ENCODE measurements around the gene TRIM10.
"Not testable (repeated sequence)": the region's sequence is repeated elsewhere in the genome, so short reads cannot be mapped to it uniquely, and the experiment has no call there.

The TRIM10 gene

DNA sequence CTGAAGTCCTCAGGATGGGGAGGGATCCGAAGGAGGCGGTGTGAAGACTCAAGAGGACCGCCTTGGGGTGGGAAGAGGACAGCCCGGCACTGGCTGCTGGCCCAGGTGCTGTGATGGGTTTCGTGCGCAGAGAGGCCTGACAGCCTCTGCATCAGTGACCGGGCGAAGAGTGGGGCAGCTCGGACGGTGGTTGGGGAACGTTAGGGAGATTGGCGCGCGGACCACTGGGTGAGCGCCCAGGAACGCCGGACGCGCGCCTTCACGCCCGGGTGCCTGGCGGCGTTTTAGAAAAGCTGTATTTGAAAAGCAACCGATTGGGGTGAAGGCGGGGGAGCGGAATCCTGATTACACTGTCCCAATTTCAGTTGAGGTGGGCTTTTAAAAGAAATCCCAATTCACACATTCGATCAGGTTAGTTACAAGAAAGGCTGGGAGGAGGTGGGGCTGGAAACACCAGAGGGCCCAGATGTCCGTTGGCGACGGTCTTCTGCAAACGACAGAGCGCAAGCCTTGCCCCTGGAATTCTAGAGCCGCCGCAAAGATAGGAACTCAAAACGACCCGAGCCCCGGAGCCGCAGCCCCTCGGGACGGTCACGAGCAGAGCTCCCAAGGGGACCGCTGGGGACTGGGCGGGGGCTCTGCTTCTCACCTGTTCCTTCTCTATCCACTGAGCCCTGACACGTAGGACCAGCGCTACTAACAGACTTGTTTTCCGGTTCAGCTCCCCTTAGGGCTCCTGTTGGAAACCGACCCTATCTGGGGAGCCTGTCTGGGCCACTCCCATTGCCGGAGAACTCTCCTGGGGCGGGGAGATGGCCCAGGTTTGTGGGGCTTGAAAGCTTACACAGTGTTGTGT, 33.5 kb downstream of the TRIM10 start:
- no peak for DNase-seq

DNA sequence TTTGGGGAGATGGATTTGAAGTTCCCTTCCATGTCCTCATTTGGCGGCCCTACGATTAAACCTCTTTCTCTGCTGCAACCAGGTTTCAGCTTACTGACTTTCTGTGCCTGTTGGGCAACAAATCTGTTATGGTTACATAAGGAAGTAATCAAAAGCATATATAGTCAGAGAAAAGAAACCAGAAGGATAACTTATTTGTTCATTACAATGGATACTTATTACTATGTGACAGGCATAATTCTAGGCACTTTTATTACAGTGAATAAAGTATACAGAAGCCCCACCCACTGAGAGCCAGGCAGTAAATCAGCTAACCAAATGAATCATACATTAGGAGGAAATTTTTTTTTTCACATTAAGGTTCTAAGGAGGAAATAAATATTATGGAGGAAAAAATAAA, 38.5 kb downstream of the TRIM10 start:
- DNase-seq: no peak

- no peak for DNase-seq
Measured at GRCh38 chr6:30121446-30122366, 39.3 kb downstream of the TRIM10 start.

DNA sequence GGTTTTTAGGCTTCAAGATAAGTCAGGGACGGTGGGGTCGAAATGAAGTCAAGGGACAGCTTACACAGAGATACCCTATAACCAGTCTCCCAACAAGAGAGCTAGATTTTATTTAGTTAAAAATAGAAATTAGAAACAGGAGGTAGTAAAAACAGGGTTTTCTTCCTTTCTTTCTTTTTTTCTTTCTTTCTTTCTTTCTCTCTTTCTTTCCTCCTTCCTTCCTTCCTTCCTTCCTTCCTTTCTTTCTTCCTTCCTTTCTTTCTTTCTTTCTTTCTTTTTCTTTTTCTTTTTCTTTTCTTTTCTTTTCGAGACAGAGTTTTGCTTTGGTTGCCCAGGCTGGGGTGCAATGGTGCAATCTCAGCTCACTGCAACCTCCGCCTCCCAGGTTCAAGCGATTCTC, 42.3 kb downstream of the TRIM10 start:
- DNase-seq: not testable (repeated sequence)

DNA sequence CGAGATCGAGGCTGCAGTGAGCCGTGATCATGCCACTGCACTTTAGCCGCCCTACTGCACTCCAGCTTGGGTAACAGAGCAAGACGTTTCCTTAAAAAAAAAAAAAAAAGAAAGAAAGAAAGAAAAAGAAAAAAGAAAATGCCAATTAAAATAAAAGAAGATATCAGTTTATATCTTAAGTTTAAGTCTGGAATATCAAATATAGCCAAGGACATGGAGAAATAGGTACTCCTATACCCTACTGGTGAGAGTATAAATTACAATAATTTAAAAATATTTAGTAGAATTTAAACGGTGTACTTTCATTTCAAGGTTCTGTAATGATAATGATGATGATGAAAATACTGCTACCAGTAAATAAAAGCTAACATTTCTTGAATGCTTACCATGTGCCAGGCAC, 44.3 kb downstream of the TRIM10 start:
- DNase-seq: no peak

GRCh38 chr6:30113841-30114240, 47.2 kb downstream of the TRIM10 start:
- DNase-seq: no peak

DNA sequence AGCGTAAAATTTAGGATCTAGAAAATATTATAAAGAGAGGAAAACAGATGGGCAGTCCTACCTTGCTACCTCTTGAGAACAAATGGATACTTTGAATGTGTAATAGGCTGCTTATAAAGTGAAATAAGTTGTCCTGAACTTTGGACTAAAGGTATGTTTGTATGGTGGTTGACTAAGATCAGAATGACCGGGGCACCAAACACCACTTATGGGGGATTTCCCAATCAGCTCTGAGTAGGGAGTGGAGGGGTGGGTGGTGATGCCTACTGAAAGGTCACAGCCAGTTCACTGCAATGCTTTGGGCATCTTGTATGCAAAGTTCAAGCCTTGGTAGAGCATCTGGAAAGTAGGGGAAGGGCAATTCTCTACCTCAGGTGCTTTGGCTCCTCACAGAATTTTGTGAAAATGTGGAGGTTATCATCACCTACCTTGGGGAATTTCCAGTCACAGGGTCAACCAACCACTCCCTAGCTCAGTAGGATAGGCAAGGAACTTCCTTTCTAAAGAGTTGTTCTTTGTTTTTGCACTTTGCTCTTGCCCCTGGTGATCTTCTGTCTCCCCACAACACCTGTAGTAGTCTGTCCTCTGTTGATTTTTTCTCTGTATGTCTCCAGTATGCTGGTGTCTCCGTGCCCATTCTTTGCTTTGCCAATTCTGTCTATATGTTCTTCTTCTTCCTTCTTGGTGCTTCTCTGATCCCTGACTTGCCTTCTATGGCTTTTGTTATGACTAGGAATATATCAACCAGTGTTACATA, 47.8 kb downstream of the TRIM10 start, which contains the start of gene TRIM31:
Gene TRIM31, minus strand, starts transcription at position 88 of the 757 bp plus-strand sequence. CDS start 285 bp downstream, outside the sequence.
- no peak for DNase-seq

- no peak for DNase-seq
Measured at GRCh38 chr6:30112402-30112994, 48.5 kb downstream of the TRIM10 start.

DNA sequence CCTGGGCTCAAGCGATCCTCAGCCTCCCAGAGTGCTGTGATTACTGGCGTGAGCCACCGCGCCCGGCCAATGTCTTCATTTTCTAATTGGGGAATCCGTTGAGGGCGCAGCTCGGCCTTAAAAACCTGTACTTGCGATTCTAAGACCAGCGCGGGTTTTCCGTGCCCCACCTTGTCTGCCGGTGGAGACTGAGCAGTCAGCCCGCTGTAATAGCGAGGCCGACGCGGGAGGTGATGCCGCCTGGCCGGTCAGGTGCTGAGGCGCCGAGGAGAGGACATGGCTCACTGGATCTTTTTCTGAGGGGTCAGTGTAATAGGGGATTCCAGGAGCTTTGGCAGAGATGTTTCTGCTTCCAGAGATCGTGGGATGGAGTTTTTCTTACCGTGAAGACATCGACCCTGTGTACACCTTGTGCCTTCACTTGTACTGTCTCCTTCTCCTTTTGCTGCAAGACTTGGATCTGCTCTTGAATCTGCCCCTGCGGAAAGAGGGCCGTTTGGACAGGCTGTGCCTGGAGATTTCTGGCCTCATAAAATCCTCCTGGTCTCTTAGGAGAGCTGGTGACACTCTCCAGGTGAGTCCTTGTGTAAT, 49.6 kb downstream of the TRIM10 start:
- no peak for DNase-seq

GRCh38 chr6:30104661-30105060, 56.4 kb downstream of the TRIM10 start:
- DNase-seq: no peak

GRCh38 chr6:30103872-30104179, 57.2 kb downstream of the TRIM10 start:
- DNase-seq: no peak

DNA sequence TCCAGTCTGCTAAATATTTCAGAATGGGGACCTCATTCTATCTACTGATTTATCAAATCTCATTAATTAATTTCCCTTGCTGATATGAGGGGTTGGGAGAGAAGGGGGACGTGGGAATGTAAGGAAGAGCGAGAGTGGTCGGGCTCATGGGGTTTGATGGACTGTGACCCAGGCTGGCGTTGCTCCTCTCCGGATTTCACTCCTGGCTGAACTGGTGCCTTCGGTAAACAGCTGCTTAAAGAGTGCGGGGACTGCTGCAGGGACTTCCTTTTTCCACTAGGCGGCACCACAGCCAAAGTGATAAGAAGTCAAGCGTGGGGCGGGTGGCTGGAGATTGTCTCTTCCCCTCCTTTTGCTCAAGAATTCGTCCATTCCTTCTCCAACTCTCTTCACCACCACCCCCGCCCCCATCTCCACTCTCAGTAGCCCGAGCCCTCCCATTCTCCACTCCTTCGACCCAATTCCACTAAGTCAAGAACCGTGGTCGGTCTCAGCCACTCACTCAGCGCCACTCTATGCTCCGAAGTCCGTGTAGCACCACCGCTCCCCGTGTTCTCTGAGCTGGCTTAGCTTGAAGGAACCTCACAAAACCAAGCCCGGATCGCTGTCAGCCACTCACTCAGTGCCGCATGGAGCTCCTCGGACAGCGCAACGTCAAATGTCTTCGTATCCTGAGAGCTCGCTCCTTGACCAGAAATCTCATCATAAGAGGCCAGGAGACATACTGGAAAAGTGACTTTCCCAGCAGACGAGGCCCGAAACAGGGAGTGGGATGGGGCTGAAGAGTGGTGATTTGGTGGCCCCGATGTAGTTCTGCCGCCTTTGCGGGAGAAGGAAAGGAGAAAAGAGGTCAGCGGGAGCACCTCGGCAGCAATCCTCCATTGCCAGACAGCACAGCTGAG, 57.8 kb downstream of the TRIM10 start:
- peak; percentile 86 for DNase-seq

DNA sequence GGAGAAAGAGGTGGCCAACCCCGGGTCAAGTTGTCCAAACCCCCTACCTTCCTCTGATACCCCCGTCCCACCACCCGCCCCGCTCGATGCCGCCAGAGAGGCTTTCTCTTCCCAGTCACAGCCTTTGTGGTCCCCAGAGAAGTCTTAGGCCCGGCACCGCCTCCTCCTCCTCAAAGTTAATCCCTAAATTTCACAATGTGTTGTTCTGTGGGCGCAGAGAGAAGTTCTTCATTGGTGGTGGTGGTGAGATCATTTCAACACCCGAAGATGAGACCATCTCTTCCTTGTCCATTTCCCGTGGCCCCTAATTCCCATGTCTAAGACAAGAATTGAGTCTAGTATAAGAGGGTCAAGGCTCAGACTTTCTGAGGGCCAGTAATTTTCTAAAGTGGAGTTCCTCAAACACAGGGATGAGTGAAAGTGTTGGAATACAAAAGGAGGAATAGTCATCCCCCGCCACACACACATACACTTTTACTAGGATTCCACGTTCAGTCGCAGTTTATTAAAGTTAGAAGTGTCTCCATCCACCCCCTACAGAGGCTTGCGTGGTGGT, 58.5 kb downstream of the TRIM10 start:
- no peak for DNase-seq

Data from activated CD4-positive, alpha-beta T cell treated with anti-CD3 and anti-CD28 coated beads, Interleukin-2, amount 50 U/mL, for 16 hours (primary cell).